Upper lobe of right lung (tissue), 1 donor: ENCODE measurements around the gene OR6V1. TPM values are rescaled to one million over a fixed set of nuclear protein-coding genes. Genes with fewer than 3 reads are reported as not detected.

Experiments used
- ATAC-seq: fragments of 200-7000 bp; cut with Tn5 transposase; one replicate; pipeline ENCODE4 v1.9.1; 2020; ENCODE audit warnings: mild to moderate bottlenecking, moderate library complexity
- DNase-seq: peaks from one replicate; pipeline ENCODE4 v3.0.0-alpha.2; 2020
- H3K27ac ChIP-seq: fragments of 200-600 bp; one replicate; pipeline ENCODE4 v1.8.0; 2022
- H3K27me3 ChIP-seq: fragments of 200-600 bp; one replicate; pipeline ENCODE4 v1.8.0; 2022; ENCODE audit warnings: mild to moderate bottlenecking
- H3K36me3 ChIP-seq: fragments of 200-600 bp; one replicate; pipeline ENCODE4 v1.8.0; 2022
- H3K4me1 ChIP-seq: fragments of 200-600 bp; one replicate; pipeline ENCODE4 v1.8.0; 2022
- H3K4me3 ChIP-seq: fragments of 200-600 bp; one replicate; pipeline ENCODE4 v1.8.0; 2022; ENCODE audit warnings: mild to moderate bottlenecking
- H3K9me3 ChIP-seq: fragments of 200-600 bp; one replicate; pipeline ENCODE4 v1.8.0; 2022
- CTCF ChIP-seq: fragments of 200-600 bp; IDR thresholded peaks from one replicate; pipeline ENCODE4 v1.8.0; 2022; ENCODE audit warnings: antibody characterized with exemption
- intact Hi-C: fragments of 100-400 bp; cut with DNase I; formaldehyde crosslinking; loops from one replicate; pipeline ENCODE4 v1.11.0; 2022
- long read RNA-seq: library from polyadenylated mRNA; unstranded; transcript quantifications from one replicate; pipeline ENCODE4 v2.0.0, GENCODE V29; 2021
- total RNA-seq: library from RNA; stranded (reverse); fragmentation: NEBNext Ultra II Directional; extraction: Animal tissue kit (Norgen Biotek cat#: 25700); gene quantifications from one replicate; pipeline ENCODE4 v1.2.1, GENCODE V29; 2021
- donor health status: DM: no; HTN: yes; CAD: no; lungs with severe emphysema.

Gene OR6V1
- total RNA-seq: not detected
- long read RNA-seq: 0 reads

- no peak within 1 kb of the TSS for H3K4me3 ChIP-seq
- H3K36me3 ChIP-seq: no peaks in the 10 kb centered on the region
- no peak for DNase-seq
- no peaks in the 10 kb centered on the region for H3K27me3 ChIP-seq
- ATAC-seq: no peak
- no peak within 1 kb of the TSS for H3K27ac ChIP-seq
- no peaks in the 10 kb centered on the region for H3K4me1 ChIP-seq
- intact Hi-C loops: no loop called here
- no peaks in the 10 kb centered on the region for H3K9me3 ChIP-seq
- TF ChIP-seq CTCF: no peak
Measured at GRCh38 chr7:143052041-143052440, at the start of gene OR6V1. Gene OR6V1, plus strand, starts transcription at chr7:143052341. Its CDS starts 0 bp downstream, at chr7:143052341.

GRCh38 chr7:143002898-143003297, 49.2 kb upstream of the OR6V1 start:
- H3K9me3 ChIP-seq: no peaks in the 10 kb centered on the region
- no peaks in the 10 kb centered on the region for H3K4me1 ChIP-seq
- no peak for TF ChIP-seq CTCF
- intact Hi-C loops: loop anchor here (10.0 kb wide), 1 partner anchor 148 kb away; the partner anchor contains the start of gene EPHB6
- no peak overlapping the region for H3K27ac ChIP-seq
- peaks cover 6% of the 10 kb centered on the region for H3K27me3 ChIP-seq
- ATAC-seq (peak; percentile 71), DNase-seq (no peak)
- no peaks in the 10 kb centered on the region for H3K36me3 ChIP-seq
- peak overlapping the region; percentile 4 for H3K4me3 ChIP-seq

- no peaks in the 10 kb centered on the region for H3K4me1 ChIP-seq
- no peaks in the 10 kb centered on the region for H3K36me3 ChIP-seq
- H3K4me3 ChIP-seq: peak overlapping the region; percentile 4
- peaks cover 10% of the 10 kb centered on the region for H3K27me3 ChIP-seq
- no peaks in the 10 kb centered on the region for H3K9me3 ChIP-seq
- no peak for DNase-seq
- peak; percentile 86 for ATAC-seq
- H3K27ac ChIP-seq: no peak overlapping the region
- intact Hi-C loops: loop anchor here (10.0 kb wide), 1 partner anchor 149 kb away; the partner anchor contains the start of gene EPHB6
- peak; percentile 76 for TF ChIP-seq CTCF
Measured at GRCh38 chr7:143003393-143004051, 48.6 kb upstream of the OR6V1 start.

GRCh38 chr7:143005632-143006260, 46.4 kb upstream of the OR6V1 start:
- intact Hi-C loops: loop anchor here (5.0 to 10.0 kb wide), 2 partner anchors 151 to 212 kb away; partner anchors contain the start of gene EPHB6
- Histone ChIP-seq H3K4me3 (no peak overlapping the region), H3K27me3 (peaks cover 10% of the 10 kb centered on the region), H3K9me3 (no peaks in the 10 kb centered on the region), H3K4me1 (no peaks in the 10 kb centered on the region), H3K27ac (no peak overlapping the region), H3K36me3 (no peaks in the 10 kb centered on the region)
- ATAC-seq: no peak
- TF ChIP-seq CTCF: no peak
- no peak for DNase-seq

- no peaks in the 10 kb centered on the region for H3K36me3 ChIP-seq
- DNase-seq (peak; percentile 87), ATAC-seq (peak; percentile 98)
- H3K9me3 ChIP-seq: no peaks in the 10 kb centered on the region
- H3K4me3 ChIP-seq: no peak overlapping the region
- intact Hi-C loops: loop anchor here (5.0 to 10.0 kb wide), 2 partner anchors 153 to 209 kb away; partner anchors contain the start of gene EPHB6
- no peaks in the 10 kb centered on the region for H3K4me1 ChIP-seq
- H3K27me3 ChIP-seq: peaks cover 10% of the 10 kb centered on the region
- H3K27ac ChIP-seq: no peak overlapping the region
- TF ChIP-seq CTCF: peak; percentile 94
Measured at GRCh38 chr7:143008007-143008901, 43.9 kb upstream of the OR6V1 start.
